Measurements from ENCODE around the gene IMPDH1. TPM values are rescaled to one million over a fixed set of nuclear protein-coding genes. Genes with fewer than 3 reads are reported as not detected.

IMPDH1 gene
- total and polyA plus RNA-seq, 10 of the 15 experiments (the other 5 are each of a cell fraction or from before 2014, with no cell fraction given): 0.50 to 61.3 (median 41.8) TPM

GRCh38 chr7:128437426-128438332 lies 27.9 kb upstream of the IMPDH1 start:
- POLR2A ChIA-PET: interaction anchor here (3.7 kb wide), 1 partner anchor 16 kb away, joined by 31 read pairs; the partner anchor contains the start of gene HILPDA
- in situ Hi-C loops (cut with MboI) (no loop called here), intact Hi-C loops (cut with micrococcal nuclease; ENCODE audit: unreplicated experiment) (no loop called here)
- Histone ChIP-seq H2AFZ (ENCODE audit: control insufficient read depth, low read depth, low read length) (peak overlapping the region; percentile 62), H3K79me2 (ENCODE audit: control insufficient read depth, insufficient read depth, low read length) (no peaks in the 10 kb centered on the region), H3K9me3 (replicated peaks; ENCODE audit: control insufficient read depth, insufficient read depth, low read length) (no peaks in the 10 kb centered on the region; the same call in 1 of the 3 replicates), H3K4me1 (ENCODE audit: control insufficient read depth, insufficient read depth, low read length) (peaks cover 4% of the 10 kb centered on the region), H3K4me3 (no peak overlapping the region), H4K20me1 (ENCODE audit: control insufficient read depth, insufficient read depth) (no peaks in the 10 kb centered on the region), H3K4me2 (ENCODE audit: control insufficient read depth, insufficient read depth) (no peak overlapping the region; the same call in 1 of the 2 replicates), H3K36me3 (ENCODE audit: control insufficient read depth in 2 of 2, insufficient read depth in 2 of 2, low read length in 1 of 2) (no peaks in the 10 kb centered on the region), H3K9ac (ENCODE audit: control insufficient read depth, insufficient read depth, low read length) (no peak overlapping the region), H3K27me3 (replicated peaks in 1 of 2; ENCODE audit: control insufficient read depth in 2 of 2, insufficient read depth in 2 of 2, low read length in 1 of 2) (no peaks in the 10 kb centered on the region), H3K27ac (ENCODE audit: control insufficient read depth, insufficient read depth) (no peak overlapping the region)
- ATAC-seq (peak; percentile 74), DNase-seq (ENCODE audit: low read depth, low spot score) (no peak), FAIRE-seq (peak; percentile 54)
- RAD21 ChIA-PET (ENCODE audit: unreplicated experiment): interaction anchor here (0.8 to 2.2 kb wide), 7 partner anchors 8 to 65 kb away, joined by 3 to 14 read pairs (median 4); partner anchors contain the start of gene HILPDA
- no TSS peak for BruUV-seq (replicated peaks)
- WGBS (ENCODE audit: insufficient coverage, insufficient replicate concordance, low lambda C conversion rate, missing lambda C conversion rate): 22% methylated on average over 8 of the region's 8 CpGs
- CTCF ChIA-PET: interaction anchor here (0.9 to 16.0 kb wide), 4 partner anchors 10 to 23 kb away, joined by 3 to 463 read pairs (median 90); no protein-coding TSS in a partner anchor
- SMC1A ChIA-PET (ENCODE audit: uncharacterized antibody, unreplicated experiment): interaction anchor here (0.7 to 14.8 kb wide), 5 partner anchors 10 to 23 kb away, joined by 3 to 296 read pairs (median 6); no protein-coding TSS in a partner anchor
- no peak for TF ChIP-seq PAX5 (IDR thresholded peaks at IDR 0.05; ENCODE audit: borderline replicate concordance, low read depth, low read length)
- TF ChIP-seq, protein P1, sequence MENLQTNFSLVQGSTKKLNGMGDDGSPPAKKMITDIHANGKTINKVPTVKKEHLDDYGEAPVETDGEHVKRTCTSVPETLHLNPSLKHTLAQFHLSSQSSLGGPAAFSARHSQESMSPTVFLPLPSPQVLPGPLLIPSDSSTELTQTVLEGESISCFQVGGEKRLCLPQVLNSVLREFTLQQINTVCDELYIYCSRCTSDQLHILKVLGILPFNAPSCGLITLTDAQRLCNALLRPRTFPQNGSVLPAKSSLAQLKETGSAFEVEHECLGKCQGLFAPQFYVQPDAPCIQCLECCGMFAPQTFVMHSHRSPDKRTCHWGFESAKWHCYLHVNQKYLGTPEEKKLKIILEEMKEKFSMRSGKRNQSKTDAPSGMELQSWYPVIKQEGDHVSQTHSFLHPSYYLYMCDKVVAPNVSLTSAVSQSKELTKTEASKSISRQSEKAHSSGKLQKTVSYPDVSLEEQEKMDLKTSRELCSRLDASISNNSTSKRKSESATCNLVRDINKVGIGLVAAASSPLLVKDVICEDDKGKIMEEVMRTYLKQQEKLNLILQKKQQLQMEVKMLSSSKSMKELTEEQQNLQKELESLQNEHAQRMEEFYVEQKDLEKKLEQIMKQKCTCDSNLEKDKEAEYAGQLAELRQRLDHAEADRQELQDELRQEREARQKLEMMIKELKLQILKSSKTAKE (IDR thresholded peaks at IDR 0.05; ENCODE audit: low read depth, poor library complexity, severe bottlenecking): no peak
- TF ChIP-seq, protein P2, sequence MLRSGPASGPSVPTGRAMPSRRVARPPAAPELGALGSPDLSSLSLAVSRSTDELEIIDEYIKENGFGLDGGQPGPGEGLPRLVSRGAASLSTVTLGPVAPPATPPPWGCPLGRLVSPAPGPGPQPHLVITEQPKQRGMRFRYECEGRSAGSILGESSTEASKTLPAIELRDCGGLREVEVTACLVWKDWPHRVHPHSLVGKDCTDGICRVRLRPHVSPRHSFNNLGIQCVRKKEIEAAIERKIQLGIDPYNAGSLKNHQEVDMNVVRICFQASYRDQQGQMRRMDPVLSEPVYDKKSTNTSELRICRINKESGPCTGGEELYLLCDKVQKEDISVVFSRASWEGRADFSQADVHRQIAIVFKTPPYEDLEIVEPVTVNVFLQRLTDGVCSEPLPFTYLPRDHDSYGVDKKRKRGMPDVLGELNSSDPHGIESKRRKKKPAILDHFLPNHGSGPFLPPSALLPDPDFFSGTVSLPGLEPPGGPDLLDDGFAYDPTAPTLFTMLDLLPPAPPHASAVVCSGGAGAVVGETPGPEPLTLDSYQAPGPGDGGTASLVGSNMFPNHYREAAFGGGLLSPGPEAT (IDR thresholded peaks at IDR 0.05; ENCODE audit: low read depth): peak; percentile 25; the same call in 1 of the 2 replicates
- TF ChIP-seq, protein P3, sequence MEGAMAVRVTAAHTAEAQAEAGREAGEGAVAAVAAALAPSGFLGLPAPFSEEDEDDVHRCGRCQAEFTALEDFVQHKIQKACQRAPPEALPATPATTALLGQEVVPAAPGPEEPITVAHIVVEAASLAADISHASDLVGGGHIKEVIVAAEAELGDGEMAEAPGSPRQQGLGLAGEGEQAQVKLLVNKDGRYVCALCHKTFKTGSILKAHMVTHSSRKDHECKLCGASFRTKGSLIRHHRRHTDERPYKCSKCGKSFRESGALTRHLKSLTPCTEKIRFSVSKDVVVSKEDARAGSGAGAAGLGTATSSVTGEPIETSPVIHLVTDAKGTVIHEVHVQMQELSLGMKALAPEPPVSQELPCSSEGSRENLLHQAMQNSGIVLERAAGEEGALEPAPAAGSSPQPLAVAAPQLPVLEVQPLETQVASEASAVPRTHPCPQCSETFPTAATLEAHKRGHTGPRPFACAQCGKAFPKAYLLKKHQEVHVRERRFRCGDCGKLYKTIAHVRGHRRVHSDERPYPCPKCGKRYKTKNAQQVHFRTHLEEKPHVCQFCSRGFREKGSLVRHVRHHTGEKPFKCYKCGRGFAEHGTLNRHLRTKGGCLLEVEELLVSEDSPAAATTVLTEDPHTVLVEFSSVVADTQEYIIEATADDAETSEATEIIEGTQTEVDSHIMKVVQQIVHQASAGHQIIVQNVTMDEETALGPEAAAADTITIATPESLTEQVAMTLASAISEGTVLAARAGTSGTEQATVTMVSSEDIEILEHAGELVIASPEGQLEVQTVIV (IDR thresholded peaks at IDR 0.05; ENCODE audit: borderline replicate concordance, partially characterized antibody): no peak
- peak; percentile 27; the same call in 1 of the 2 replicates for TF ChIP-seq NBN (IDR thresholded peaks at IDR 0.05)
- 0 out of 2 replicates have a peak, but pooled peaks have one; percentile 5 for TF ChIP-seq SPI1 (IDR thresholded peaks at IDR 0.05; ENCODE audit: borderline replicate concordance, insufficient read depth, low read depth, low read length)
- no peak for TF ChIP-seq HDAC2 (IDR thresholded peaks at IDR 0.05)

All from GM12878 (cell line).